HFF-Myc (cell line): ENCODE measurements around the gene RAD51B.

Experiments
- DNase-seq: peaks from one replicate; pipeline ENCODE4 v3.0.0-alpha.2; 2011; ENCODE audit warnings: low read depth; ENCODE audit errors: extremely low read depth
- H3K4me3 ChIP-seq: replicated peaks from 2 replicates; pipeline ENCODE4 v1.5.1; 2011; ENCODE audit warnings: low read depth, mild to moderate bottlenecking, control low read depth, low read length
- CTCF ChIP-seq: IDR thresholded peaks from 2 replicates; pipeline ENCODE4 v1.5.1; 2012; ENCODE audit warnings: mild to moderate bottlenecking, low read depth, low read length, control low read depth; ENCODE audit errors: missing control alignments

RAD51B gene

DNA sequence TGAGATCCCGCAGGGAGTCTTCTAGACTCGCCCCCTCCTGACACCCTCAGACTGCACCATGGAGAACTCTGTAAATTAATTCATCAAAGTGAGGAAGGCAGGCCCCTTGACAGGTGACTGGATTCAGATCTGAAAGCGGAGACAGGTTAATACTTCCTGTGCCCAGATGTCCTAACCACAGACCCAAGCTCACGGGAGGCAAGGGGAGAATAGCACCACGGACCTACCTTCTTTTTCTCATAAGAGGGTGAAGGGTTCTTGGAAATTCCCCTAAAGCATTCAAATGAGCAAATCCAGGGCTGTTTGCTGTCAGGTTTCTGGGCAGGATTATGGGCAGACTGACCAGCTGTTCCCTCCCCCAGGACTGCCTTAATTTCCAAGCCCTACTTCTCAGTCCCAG, 803.3 kb downstream of the RAD51B start:
- TF ChIP-seq CTCF: no peak
- DNase-seq: no peak
- no peak overlapping the region for H3K4me3 ChIP-seq

DNA sequence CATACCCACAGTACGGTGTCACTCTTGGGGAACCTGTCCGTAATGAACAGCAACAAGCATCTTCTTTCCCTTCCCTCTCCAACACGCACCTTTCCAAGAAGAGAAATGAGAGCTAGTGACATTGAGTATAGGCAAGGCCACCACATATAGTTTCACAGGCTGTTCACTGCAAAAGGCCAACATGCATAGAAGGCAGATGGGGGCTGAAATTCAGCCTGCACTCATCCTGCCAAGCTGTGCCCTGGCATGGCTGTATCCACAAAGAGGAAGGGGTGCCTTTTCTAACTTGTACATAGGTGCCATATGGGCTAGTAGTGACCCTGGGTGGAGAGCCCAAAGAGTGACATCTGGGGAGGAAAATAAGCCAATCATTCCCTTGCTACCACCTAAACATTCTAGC, 803.7 kb downstream of the RAD51B start:
- no peak overlapping the region for H3K4me3 ChIP-seq
- TF ChIP-seq CTCF: no peak
- DNase-seq: no peak

DNA sequence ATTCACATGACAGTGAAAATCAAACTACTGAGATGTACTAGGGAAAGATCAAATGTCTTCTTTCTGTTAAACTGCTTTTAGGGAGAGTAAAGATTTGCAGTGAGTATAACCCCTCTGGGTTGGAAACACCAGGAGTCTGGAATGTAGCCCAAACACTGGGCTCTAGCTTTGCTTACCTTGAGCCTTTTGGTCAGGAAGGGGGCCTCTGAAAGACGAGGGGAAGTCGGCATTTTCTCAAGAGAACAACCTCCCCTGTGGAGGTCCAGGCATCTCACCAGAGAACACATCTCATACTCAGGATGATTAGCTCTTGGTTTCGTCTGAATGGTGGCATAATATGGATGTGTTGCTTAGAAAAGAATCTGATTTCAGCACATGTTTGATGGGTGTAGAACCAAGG, 804.2 kb downstream of the RAD51B start:
- DNase-seq: no peak
- no peak for TF ChIP-seq CTCF
- H3K4me3 ChIP-seq: no peak overlapping the region

DNA sequence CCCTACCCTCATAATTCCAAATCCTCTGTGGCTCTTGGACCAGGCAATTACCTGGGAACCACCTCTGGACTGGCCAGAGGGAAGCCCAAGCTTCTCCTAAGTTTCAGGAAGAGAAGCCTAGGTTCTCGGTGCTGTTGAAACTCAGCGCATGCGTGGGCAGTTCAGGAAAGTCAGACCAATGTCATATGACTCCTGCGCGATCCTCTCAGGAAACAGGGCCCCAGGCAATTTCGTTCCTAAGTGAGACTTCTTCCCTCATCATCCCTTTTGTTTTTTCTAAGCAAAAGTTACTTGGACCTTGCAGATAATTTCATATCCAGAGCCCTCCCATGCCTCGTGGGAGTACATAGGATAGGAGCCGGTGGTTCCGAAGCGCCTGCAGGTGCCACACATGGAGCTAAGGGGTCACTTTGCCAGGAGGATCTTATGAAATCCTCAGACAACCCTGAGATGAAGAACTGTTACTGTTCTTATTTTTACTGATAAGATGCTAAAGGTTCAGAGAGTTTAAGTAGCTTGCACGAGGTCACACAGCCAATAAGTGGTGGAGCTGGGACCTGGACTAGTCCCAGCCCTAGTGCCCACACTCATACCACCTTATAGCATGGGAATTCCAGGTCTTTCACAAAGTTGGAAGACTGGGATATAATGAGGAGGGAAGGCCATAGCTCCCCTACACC, 805.1 kb downstream of the RAD51B start:
- no peak for DNase-seq
- TF ChIP-seq CTCF: no peak
- no peak overlapping the region for H3K4me3 ChIP-seq

DNA sequence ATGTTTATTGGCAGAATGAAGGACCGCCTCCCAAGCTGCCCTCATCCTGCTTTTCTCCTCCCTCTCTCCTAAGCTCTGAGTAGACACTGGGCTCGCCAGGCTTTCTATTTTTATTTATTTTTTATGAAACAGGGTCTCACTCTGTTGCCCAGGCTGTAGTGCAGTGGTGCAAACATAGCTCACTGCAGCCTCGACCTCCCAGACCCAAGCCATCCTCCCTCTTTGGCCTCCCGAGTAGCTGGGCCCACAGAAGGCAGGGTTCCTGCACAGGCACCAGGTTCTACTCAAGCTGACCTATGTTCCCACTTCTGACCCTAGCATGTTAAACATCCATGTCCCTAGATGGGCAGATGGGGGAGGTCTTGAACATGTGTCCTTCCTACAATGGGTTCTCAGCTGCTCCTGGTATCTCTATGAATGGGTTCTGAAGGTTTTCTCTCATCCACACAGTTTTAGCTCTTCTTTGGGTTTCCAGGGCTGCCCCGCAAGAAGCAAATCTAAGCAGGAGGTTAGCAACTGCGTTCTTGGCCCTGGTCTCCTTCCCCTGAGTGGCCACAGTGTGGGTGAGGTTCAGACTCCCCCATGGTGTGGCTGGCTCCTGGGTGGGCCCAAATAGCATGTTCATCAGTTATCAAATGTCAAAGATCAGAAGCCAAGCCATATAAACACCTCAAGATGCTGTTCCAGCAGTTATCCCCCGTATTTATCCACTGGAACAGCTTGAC, 805.9 kb downstream of the RAD51B start:
- TF ChIP-seq CTCF: no peak
- H3K4me3 ChIP-seq: no peak overlapping the region
- no peak for DNase-seq

DNA sequence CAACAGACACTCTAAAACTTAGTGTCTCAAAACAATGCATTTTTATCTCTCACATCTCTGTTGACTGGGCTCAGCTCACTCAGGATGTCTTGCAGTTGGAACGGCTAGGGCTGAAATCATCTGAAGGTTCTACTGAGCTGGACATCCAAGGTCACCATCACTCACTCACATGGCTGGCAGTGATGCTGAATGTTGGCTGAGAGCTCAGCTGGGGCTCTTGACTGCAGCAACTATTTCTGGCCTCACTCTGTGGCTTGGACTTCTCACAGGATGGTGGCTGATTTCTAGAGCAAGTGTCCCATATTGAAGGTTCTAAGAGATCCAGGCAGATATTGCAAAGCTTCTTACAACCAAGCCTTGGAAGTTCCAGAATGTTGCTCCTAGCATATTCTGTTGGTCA, 806.8 kb downstream of the RAD51B start:
- no peak for TF ChIP-seq CTCF
- H3K4me3 ChIP-seq: no peak overlapping the region
- no peak for DNase-seq
